Endodermal cell (in vitro differentiated cells): ENCODE results near the gene OR5AK2. TPM values are rescaled to one million over a fixed set of nuclear protein-coding genes. Genes with fewer than 3 reads are reported as not detected.

Source experiments
- DNase-seq: peaks from one replicate; pipeline ENCODE4 v3.0.0-alpha.2; 2017
- H3K27ac ChIP-seq: 2 replicates; pipeline ENCODE4 v1.5.1; 2013; ENCODE audit warnings: mild to moderate bottlenecking, low read depth, low read length, moderate library complexity
- H3K27me3 ChIP-seq: 2 replicates; pipeline ENCODE4 v1.6.1; 2013; ENCODE audit warnings: mild to moderate bottlenecking, low read length, moderate library complexity; ENCODE audit not compliant: insufficient read depth, control insufficient read depth, poor library complexity, severe bottlenecking
- H3K36me3 ChIP-seq: 2 replicates; pipeline ENCODE4 v1.7.0; 2013; ENCODE audit warnings: mild to moderate bottlenecking, low read length, moderate library complexity; ENCODE audit not compliant: control insufficient read depth, insufficient read depth
- H3K4me1 ChIP-seq: one replicate; pipeline ENCODE4 v1.7.0; 2013; ENCODE audit warnings: low read length; ENCODE audit not compliant: control insufficient read depth, insufficient read depth
- H3K4me3 ChIP-seq: 2 replicates; pipeline ENCODE4 v1.5.1; 2013; ENCODE audit warnings: mild to moderate bottlenecking, low read length, moderate library complexity
- H3K9ac ChIP-seq: 2 replicates; pipeline ENCODE4 v1.6.1; 2013; ENCODE audit warnings: mild to moderate bottlenecking, low read length, moderate library complexity; ENCODE audit not compliant: poor library complexity, severe bottlenecking; ENCODE audit errors: extremely low read depth
- H3K9me3 ChIP-seq: 2 replicates; pipeline ENCODE4 v1.6.1; 2013; ENCODE audit warnings: mild to moderate bottlenecking, low read length, moderate library complexity; ENCODE audit not compliant: control insufficient read depth
- H3K27ac Mint-ChIP-seq: 2 replicates; pipeline ENCODE4 v1.8.0; 2020; ENCODE audit warnings: mixed read lengths
- H3K27me3 Mint-ChIP-seq: 2 replicates; pipeline ENCODE4 v1.8.0; 2021; ENCODE audit warnings: mild to moderate bottlenecking, mixed read lengths; ENCODE audit not compliant: insufficient read depth
- H3K36me3 Mint-ChIP-seq: 2 replicates; pipeline ENCODE4 v1.8.0; 2020; ENCODE audit warnings: low read depth, mixed read lengths
- H3K4me1 Mint-ChIP-seq: 2 replicates; pipeline ENCODE4 v1.8.0; 2020; ENCODE audit warnings: mixed read lengths
- H3K4me3 Mint-ChIP-seq: 2 replicates; pipeline ENCODE4 v1.8.0; 2020; ENCODE audit warnings: mild to moderate bottlenecking, moderate library complexity, mixed read lengths
- H3K9me3 Mint-ChIP-seq: 2 replicates; pipeline ENCODE4 v1.8.0; 2020; ENCODE audit warnings: mild to moderate bottlenecking, mixed read lengths
- WGBS, 2 experiments: methylation state at CpG; one replicate each; pipeline versions ENCODE4 v1.1.5 to v1.1.7; 2013; ENCODE audit warnings: missing lambda C conversion rate in 2 of 2, mixed read lengths in 1 of 2; ENCODE audit not compliant: insufficient coverage in 1 of 2, insufficient read length in 1 of 2; 5-methylcytosine and 5-hydroxymethylcytosine counted together
- total RNA-seq, 2 donors: library from RNA; stranded (reverse); fragmentation: NEBNext Ultra II Directional in 1 of 2; extraction: Animal tissue kit (Norgen Biotek cat#: 25700) in 1 of 2; gene quantifications; 2 replicates in 1 of 2; 3 replicates in 1 of 2; pipeline ENCODE4 v1.2.1, GENCODE V29; 2021
- TF ChIP-seq, protein P1 (sequence below): fragments of 200-600 bp; sonication (generic); conservative IDR thresholded peaks from 2 replicates; pipeline ENCODE4 v1.5.0; 2021; ENCODE audit warnings: antibody characterized with exemption, mild to moderate bottlenecking

OR5AK2 gene
- total RNA-seq, 2 donors from 2014 or later: not detected

DNA sequence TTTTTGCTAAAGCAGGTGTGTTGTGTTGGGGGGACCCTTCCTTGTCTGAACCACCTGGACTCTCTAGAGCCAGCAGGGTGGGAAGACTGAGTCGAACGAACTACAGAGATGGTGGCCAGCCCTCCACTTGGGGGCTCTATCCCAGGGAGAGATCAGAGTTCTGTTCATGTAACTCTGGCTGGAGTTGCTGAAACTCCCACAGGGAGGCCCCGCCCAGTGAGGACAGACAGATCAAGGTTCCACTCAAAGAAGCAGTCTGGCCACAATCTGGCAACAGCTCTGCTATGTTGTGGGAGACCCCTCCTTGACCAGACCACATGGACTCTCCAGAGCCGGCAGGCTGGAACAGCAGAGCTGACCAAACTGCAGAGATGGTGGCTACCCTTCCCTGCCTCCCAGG is 20.2 kb upstream of the OR5AK2 start:
- Mint-ChIP-seq H3K9me3 (peaks cover 24% of the 10 kb centered on the region), H3K27ac (no peak overlapping the region), H3K27me3 (peaks cover 2% of the 10 kb centered on the region), H3K4me3 (no peak overlapping the region), H3K36me3 (no peaks in the 10 kb centered on the region), H3K4me1 (no peaks in the 10 kb centered on the region)
- Histone ChIP-seq H3K4me1 (no peaks in the 10 kb centered on the region), H3K9me3 (no peaks in the 10 kb centered on the region), H3K9ac (no peak overlapping the region), H3K4me3 (no peak overlapping the region), H3K36me3 (no peaks in the 10 kb centered on the region), H3K27me3 (no peaks in the 10 kb centered on the region), H3K27ac (no peak overlapping the region)
- DNase-seq: no peak
- WGBS, 2 experiments: 88 to 100% methylated on average over 2 to 4 of the region's 4 CpGs
- TF ChIP-seq, protein P1, sequence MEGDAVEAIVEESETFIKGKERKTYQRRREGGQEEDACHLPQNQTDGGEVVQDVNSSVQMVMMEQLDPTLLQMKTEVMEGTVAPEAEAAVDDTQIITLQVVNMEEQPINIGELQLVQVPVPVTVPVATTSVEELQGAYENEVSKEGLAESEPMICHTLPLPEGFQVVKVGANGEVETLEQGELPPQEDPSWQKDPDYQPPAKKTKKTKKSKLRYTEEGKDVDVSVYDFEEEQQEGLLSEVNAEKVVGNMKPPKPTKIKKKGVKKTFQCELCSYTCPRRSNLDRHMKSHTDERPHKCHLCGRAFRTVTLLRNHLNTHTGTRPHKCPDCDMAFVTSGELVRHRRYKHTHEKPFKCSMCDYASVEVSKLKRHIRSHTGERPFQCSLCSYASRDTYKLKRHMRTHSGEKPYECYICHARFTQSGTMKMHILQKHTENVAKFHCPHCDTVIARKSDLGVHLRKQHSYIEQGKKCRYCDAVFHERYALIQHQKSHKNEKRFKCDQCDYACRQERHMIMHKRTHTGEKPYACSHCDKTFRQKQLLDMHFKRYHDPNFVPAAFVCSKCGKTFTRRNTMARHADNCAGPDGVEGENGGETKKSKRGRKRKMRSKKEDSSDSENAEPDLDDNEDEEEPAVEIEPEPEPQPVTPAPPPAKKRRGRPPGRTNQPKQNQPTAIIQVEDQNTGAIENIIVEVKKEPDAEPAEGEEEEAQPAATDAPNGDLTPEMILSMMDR: no peak

DNA sequence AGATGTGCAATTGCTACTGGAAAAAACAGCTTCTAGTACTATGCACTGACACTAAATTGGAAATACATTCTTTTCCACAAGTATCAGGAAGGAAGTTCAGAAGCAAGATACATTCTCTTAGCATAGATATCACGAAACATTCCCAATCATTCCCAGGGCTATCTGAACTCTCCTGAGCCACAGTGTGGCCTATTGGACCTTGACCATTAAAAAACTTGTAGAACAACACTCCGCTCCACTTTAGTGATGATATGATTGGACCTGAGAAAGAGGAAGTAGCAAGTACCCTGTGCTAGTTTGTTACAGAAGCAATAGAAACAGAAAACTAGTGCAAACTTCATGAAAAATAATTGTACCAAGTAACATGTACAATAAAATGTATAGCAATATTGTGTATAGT is 11.4 kb upstream of the OR5AK2 start:
- no peaks in the 10 kb centered on the region for H3K36me3 Mint-ChIP-seq
- no peak overlapping the region for H3K4me3 Mint-ChIP-seq
- peaks cover 8% of the 10 kb centered on the region for H3K27me3 Mint-ChIP-seq
- no peak overlapping the region for H3K9ac ChIP-seq
- DNase-seq: no peak
- H3K27ac Mint-ChIP-seq: no peak overlapping the region
- H3K9me3 ChIP-seq: no peaks in the 10 kb centered on the region
- no peak overlapping the region for H3K4me3 ChIP-seq
- H3K27ac ChIP-seq: no peak overlapping the region
- H3K4me1 ChIP-seq: no peaks in the 10 kb centered on the region
- H3K36me3 ChIP-seq: no peaks in the 10 kb centered on the region
- WGBS, 2 experiments: 100% methylated on average over 1 to 2 of the region's 2 CpGs
- no peaks in the 10 kb centered on the region for H3K4me1 Mint-ChIP-seq
- peaks cover 2% of the 10 kb centered on the region for H3K9me3 Mint-ChIP-seq
- TF ChIP-seq, protein P1: no peak
- peaks cover 7% of the 10 kb centered on the region for H3K27me3 ChIP-seq

DNA sequence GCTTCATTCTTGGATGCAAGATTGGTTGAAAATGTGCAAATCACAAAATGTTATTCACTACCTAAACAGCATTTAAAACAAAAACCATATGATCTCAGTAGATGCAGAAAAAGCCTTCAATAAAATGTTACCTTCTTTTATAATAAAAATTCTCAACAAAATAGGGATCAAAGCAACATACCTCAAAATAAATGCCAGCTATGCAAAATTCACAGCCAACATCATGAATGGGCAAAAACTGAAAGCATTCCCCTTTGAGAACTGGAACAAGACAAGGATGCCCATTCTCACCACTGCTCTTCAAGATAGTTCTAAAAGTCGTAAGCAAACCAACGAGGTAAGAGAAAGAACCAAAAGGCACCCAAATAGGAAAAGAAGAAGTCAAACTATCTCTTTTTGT is 2.0 kb downstream of the OR5AK2 start:
- Histone ChIP-seq H3K36me3 (no peaks in the 10 kb centered on the region), H3K4me3 (no peak overlapping the region), H3K9me3 (peaks cover 31% of the 10 kb centered on the region), H3K9ac (no peak overlapping the region), H3K4me1 (no peaks in the 10 kb centered on the region), H3K27me3 (no peaks in the 10 kb centered on the region), H3K27ac (no peak overlapping the region)
- H3K4me1 Mint-ChIP-seq: no peaks in the 10 kb centered on the region
- H3K27me3 Mint-ChIP-seq: peaks cover 6% of the 10 kb centered on the region
- peaks cover 4% of the 10 kb centered on the region for H3K36me3 Mint-ChIP-seq
- TF ChIP-seq, protein P1: no peak
- H3K9me3 Mint-ChIP-seq: peaks cover 43% of the 10 kb centered on the region
- no peak overlapping the region for H3K27ac Mint-ChIP-seq
- DNase-seq: no peak
- 87% methylated on average over 2 of the region's 2 CpGs; no CpG with 5 or more reads in 1 of the 2 experiments for WGBS, 2 experiments
- H3K4me3 Mint-ChIP-seq: no peak overlapping the region
